HEK293T (cell line): ENCODE measurements around the gene TNFRSF25.

Experiments
- CTCF ChIA-PET: fragments of 350-600 bp; formaldehyde crosslinking; extraction: SDS; loops from one replicate; lab custom pipeline; 2021; ENCODE audit warnings: antibody characterized with exemption, inconsistent platforms; lab: Yijun Ruan, JAX
- POLR2A ChIA-PET: fragments of 350-600 bp; formaldehyde crosslinking; extraction: SDS; loops from one replicate; lab custom pipeline; 2020; ENCODE audit warnings: antibody characterized with exemption, inconsistent platforms; lab: Yijun Ruan, JAX
- DNase-seq: peaks from one replicate; pipeline ENCODE4 v3.0.0; 2012; ENCODE audit warnings: mixed read lengths; ENCODE audit errors: extremely low spot score
- ARNT ChIP-seq: fragments of 450-650 bp; IDR thresholded peaks from 2 replicates; pipeline ENCODE4 v1.6.1; 2017; ENCODE audit warnings: mild to moderate bottlenecking
- BHLHE40 ChIP-seq: fragments of 450-650 bp; IDR thresholded peaks from 2 replicates; pipeline ENCODE4 v1.6.1; 2016; ENCODE audit warnings: mild to moderate bottlenecking, moderate library complexity, borderline replicate concordance
- CTBP1 ChIP-seq: fragments of 450-650 bp; IDR thresholded peaks from 2 replicates; pipeline ENCODE4 v1.6.1; 2016; ENCODE audit warnings: borderline replicate concordance
- ELF4 ChIP-seq: fragments of 450-650 bp; IDR thresholded peaks from 2 replicates; pipeline ENCODE4 v1.6.1; 2017; ENCODE audit warnings: antibody characterized with exemption
- FOXA1 ChIP-seq: fragments of 450-650 bp; IDR thresholded peaks from 2 replicates; pipeline ENCODE4 v1.6.1; 2016; ENCODE audit warnings: mild to moderate bottlenecking
- FOXK2 ChIP-seq: fragments of 450-650 bp; IDR thresholded peaks from 2 replicates; pipeline ENCODE4 v1.6.1; 2016; ENCODE audit warnings: mild to moderate bottlenecking
- FOXM1 ChIP-seq: fragments of 450-650 bp; IDR thresholded peaks from 2 replicates; pipeline ENCODE4 v1.6.1; 2017; ENCODE audit warnings: mild to moderate bottlenecking, borderline replicate concordance
- HDGF ChIP-seq: fragments of 450-650 bp; IDR thresholded peaks from 2 replicates; pipeline ENCODE4 v1.6.1; 2017; ENCODE audit warnings: antibody characterized with exemption, borderline replicate concordance
- L3MBTL2 ChIP-seq: fragments of 450-650 bp; conservative IDR thresholded peaks from 2 replicates; pipeline ENCODE4 v1.6.1; 2016; ENCODE audit warnings: mild to moderate bottlenecking
- LEF1 ChIP-seq: fragments of 450-650 bp; IDR thresholded peaks from 2 replicates; pipeline ENCODE4 v1.6.1; 2017; ENCODE audit warnings: mild to moderate bottlenecking, borderline replicate concordance
- NFRKB ChIP-seq: fragments of 450-650 bp; IDR thresholded peaks from 2 replicates; pipeline ENCODE4 v1.6.1; 2016; ENCODE audit warnings: mild to moderate bottlenecking, moderate library complexity
- PKNOX1 ChIP-seq: fragments of 450-650 bp; IDR thresholded peaks from 2 replicates; pipeline ENCODE4 v1.6.1; 2016
- SP1 ChIP-seq: fragments of 450-650 bp; IDR thresholded peaks from 2 replicates; pipeline ENCODE4 v1.6.1; 2017
- SUZ12 ChIP-seq: fragments of 450-650 bp; IDR thresholded peaks from 2 replicates; pipeline ENCODE4 v1.6.1; 2016; ENCODE audit warnings: mild to moderate bottlenecking
- TARDBP ChIP-seq: fragments of 450-650 bp; IDR thresholded peaks from 2 replicates; pipeline ENCODE4 v1.6.1; 2016
- ZNF384 ChIP-seq: fragments of 450-650 bp; IDR thresholded peaks from 2 replicates; pipeline ENCODE4 v1.6.1; 2016

The TNFRSF25 gene

DNA sequence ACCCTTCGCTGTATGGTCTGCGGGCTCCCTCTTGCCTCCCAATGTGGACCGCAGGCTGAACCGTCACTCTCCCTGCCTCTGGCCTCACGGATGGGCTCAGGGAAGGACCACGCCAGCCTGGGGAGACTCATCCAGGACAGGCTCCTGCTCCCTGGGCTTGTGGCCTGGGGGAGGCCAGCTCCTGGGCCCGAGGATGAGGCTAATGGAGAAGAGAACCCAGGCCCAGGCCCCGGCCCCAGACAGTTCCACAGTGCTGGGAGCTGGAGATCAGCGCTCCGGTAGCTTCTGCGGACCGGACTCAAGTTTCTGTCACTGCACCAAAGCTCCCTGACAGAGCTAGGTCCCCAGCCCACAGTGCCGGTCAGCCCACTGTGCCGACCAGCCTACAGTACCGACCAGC, 38.9 kb upstream of the TNFRSF25 start:
- POLR2A ChIA-PET, result no interaction called here
- no peak for DNase-seq
- TF ChIP-seq TARDBP, result no peak
- no peak for TF ChIP-seq LEF1
- no peak for TF ChIP-seq SP1
- TF ChIP-seq SUZ12, result no peak
- TF ChIP-seq FOXK2, result no peak
- TF ChIP-seq ELF4, result no peak
- no peak for TF ChIP-seq ZNF384
- no peak for TF ChIP-seq FOXA1
- TF ChIP-seq BHLHE40, result no peak
- no peak for TF ChIP-seq CTBP1
- no peak for TF ChIP-seq NFRKB
- no peak for TF ChIP-seq FOXM1
- TF ChIP-seq ARNT, result no peak
- TF ChIP-seq PKNOX1, result no peak
- TF ChIP-seq HDGF, result no peak
- TF ChIP-seq L3MBTL2, result no peak
- CTCF ChIA-PET, result no interaction called here

- CTCF ChIA-PET, result interaction anchor here (1.2 kb wide), 1 partner anchor 14 kb away, joined by 3 read pairs; no protein-coding TSS in a partner anchor
- TF ChIP-seq PKNOX1 (no peak), TARDBP (no peak), SUZ12 (no peak), BHLHE40 (no peak), ZNF384 (no peak), SP1 (no peak), FOXA1 (no peak), LEF1 (no peak), ARNT (no peak)
- POLR2A ChIA-PET, result interaction anchor here (1.0 kb wide), 1 partner anchor 15 kb away, joined by 4 read pairs; no protein-coding TSS in a partner anchor
- no peak for DNase-seq
Measured at GRCh38 chr1:6503884-6504602, 38.1 kb upstream of the TNFRSF25 start.

DNA sequence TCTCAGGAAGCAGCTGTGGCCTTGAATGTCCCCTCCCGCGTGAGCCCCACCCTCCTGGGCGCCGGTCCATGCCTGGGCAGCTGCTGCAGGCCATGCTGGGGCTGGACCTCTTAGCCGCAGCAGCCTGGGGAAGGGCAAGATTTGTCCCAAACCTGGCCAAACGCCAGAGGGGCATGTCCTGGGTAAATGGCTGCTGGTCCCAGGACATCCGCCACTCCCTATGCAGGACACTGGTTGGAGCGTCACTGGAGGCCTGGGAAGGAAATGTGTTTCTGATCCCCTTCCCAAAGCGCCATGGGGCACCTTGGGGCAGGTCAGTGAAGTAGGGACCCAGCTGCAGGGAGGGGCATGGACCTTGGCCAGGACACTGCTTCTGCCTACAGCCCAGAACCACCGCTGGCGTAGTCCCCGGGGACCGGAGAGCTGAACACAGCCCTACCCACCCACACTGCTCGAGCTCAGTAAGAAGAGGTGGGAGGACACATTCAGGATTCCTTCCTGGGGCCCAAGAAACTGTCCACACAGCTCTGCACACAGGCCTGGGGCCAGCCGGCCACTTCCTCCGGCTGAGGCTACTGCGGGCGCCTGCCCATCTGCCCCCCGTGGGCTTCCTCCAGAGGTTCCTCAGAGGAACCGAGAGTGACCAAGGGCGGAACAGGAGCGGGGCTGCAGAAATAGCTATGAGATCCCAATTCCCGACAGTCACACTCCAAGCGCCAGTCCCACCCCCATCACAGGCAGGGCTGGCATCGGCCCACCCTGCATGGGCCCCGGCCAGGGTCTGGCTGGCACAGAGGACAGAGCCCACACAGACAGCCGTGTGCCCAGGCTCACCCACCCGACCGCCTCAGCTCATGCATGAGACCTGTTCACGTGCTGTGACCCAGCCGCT, 36.3 kb upstream of the TNFRSF25 start:
- DNase-seq, result no peak
- CTCF ChIA-PET, result interaction anchor here (0.6 to 1.2 kb wide), 3 partner anchors 12 to 187 kb away, joined by 3 to 4 read pairs (median 3); no protein-coding TSS in a partner anchor
- TF ChIP-seq ARNT (no peak), PKNOX1 (no peak), FOXA1 (no peak), FOXM1 (no peak), NFRKB (no peak), CTBP1 (no peak), LEF1 (no peak), BHLHE40 (no peak), ELF4 (no peak), TARDBP (no peak)
- POLR2A ChIA-PET, result interaction anchor here (1.0 kb wide), 1 partner anchor 12 kb away, joined by 4 read pairs; no protein-coding TSS in a partner anchor

DNA sequence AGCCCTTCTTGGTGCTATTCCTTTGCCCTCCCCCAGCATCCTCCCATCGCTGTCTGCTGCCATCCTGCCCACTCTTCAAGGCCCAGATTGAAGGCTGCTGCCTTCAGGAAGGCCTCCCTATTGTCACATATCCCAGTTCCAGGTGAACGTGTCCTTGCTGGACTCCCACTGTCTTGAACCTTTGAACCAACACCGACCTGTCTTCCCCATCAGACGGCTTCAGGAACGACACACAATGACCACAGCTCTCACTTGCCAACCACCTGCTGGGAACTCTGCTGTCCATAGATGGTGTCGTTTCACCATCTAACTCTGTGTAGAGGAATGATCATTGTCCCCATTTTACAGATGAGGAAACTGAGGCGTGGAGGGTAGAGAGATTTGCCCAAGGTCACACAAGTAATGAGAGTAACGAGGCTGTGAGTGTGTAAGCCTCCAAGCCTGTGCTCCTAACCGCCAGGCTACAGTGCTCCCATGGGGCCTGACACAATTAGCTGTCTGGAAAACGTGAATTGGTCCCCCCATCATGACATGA, 35.4 kb upstream of the TNFRSF25 start:
- no peak for DNase-seq
- ChIA-PET CTCF (interaction anchor here (0.9 kb wide), 1 partner anchor 17 kb away, joined by 7 read pairs; no protein-coding TSS in a partner anchor), POLR2A (no interaction called here)
- no peak for TF ChIP-seq SP1
- no peak for TF ChIP-seq PKNOX1
- no peak for TF ChIP-seq HDGF
- no peak for TF ChIP-seq FOXK2
- TF ChIP-seq TARDBP, result no peak
- TF ChIP-seq LEF1, result no peak
- TF ChIP-seq ELF4, result no peak
- TF ChIP-seq ARNT, result no peak
- TF ChIP-seq NFRKB, result no peak

DNA sequence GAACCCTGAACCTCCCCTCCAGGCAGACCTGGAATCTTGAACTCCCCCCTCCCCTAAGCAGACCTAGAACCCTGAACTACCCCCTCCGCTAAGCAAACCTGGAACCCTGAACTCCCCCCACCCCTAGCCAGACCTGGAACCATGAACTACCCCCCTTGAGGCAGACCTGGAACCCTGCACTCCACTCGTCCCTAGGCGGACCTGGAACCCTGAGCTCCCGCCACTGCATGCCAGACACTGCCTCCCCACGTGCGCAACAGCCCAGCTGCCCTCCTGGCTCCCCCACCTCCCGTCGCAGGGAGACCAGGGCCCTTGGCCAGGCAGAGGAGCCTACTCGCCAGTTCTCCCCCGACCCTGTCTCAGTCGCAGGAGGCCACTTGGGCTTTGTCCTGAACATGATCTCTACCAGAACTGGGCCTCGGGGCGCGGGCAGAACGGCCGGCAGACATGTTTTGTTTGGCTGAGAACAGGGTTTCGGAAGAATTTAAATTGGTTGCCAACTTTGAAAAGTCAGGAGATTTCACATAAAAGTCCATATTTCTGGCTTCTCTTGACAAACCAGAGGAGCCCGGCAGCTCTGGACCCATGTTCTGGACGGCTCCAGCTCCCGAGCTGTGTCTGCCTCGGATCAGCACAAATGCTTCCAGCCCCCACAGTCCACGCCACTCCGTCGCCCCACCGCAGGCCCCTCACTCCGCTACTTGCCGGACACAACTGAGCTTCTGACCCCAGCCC, 34.7 kb upstream of the TNFRSF25 start:
- POLR2A ChIA-PET, result no interaction called here
- CTCF ChIA-PET, result interaction anchor here (0.6 to 2.5 kb wide), 3 partner anchors 10 to 18 kb away, joined by 4 to 9 read pairs (median 7); no protein-coding TSS in a partner anchor
- TF ChIP-seq FOXM1 (no peak), TARDBP (no peak), FOXA1 (no peak), LEF1 (no peak), PKNOX1 (no peak), ELF4 (no peak), SUZ12 (no peak), ARNT (no peak), ZNF384 (no peak), FOXK2 (no peak), NFRKB (no peak)
- no peak for DNase-seq
